GM23338 (cell line): ENCODE measurements around the gene PPP1R9B. TPM values are rescaled to one million over a fixed set of nuclear protein-coding genes. Genes with fewer than 3 reads are reported as not detected.

Experiments
- ATAC-seq: fragments of 200-7000 bp; cut with Tn5 transposase; 3 replicates; pipeline ENCODE4 v1.9.1; 2020
- DNase-seq: peaks from one replicate; pipeline ENCODE4 v3.0.0-alpha.2; 2015; ENCODE audit warnings: low spot score
- H2AFZ ChIP-seq: fragments of 200-600 bp; sonication (generic); 2 replicates; pipeline ENCODE4 v1.8.0; 2016; ENCODE audit warnings: antibody characterized with exemption, mild to moderate bottlenecking, moderate library complexity
- H3F3A ChIP-seq: fragments of 200-600 bp; sonication (generic); replicated peaks from 2 replicates; pipeline ENCODE4 v1.8.0; 2017; ENCODE audit warnings: antibody characterized with exemption, mixed run types, low read depth
- H3K27ac ChIP-seq: fragments of 200-600 bp; sonication (generic); 2 replicates; pipeline ENCODE4 v1.6.1; 2016; ENCODE audit warnings: low read depth
- H3K27me3 ChIP-seq: fragments of 200-600 bp; sonication (generic); 2 replicates; pipeline ENCODE4 v1.8.0; 2016; ENCODE audit warnings: mild to moderate bottlenecking, mixed run types, moderate library complexity; ENCODE audit not compliant: insufficient read depth
- H3K36me3 ChIP-seq: fragments of 200-600 bp; sonication (generic); 2 replicates; pipeline ENCODE4 v1.8.0; 2016; ENCODE audit warnings: mild to moderate bottlenecking; ENCODE audit not compliant: insufficient read depth
- H3K4me1 ChIP-seq: fragments of 200-600 bp; sonication (generic); 2 replicates; pipeline ENCODE4 v1.8.0; 2016; ENCODE audit warnings: mild to moderate bottlenecking, moderate library complexity; ENCODE audit not compliant: insufficient read depth
- H3K4me2 ChIP-seq: fragments of 200-600 bp; sonication (generic); 2 replicates; pipeline ENCODE4 v1.7.1; 2017; ENCODE audit warnings: mixed run types
- H3K4me3 ChIP-seq: fragments of 200-600 bp; sonication (generic); 2 replicates; pipeline ENCODE4 v1.6.1; 2016; ENCODE audit warnings: mixed run types
- H3K79me2 ChIP-seq: fragments of 200-600 bp; sonication (generic); replicated peaks from 2 replicates; pipeline ENCODE4 v1.8.0; 2017; ENCODE audit warnings: mild to moderate bottlenecking; ENCODE audit not compliant: insufficient read depth
- H3K9me2 ChIP-seq: fragments of 200-600 bp; sonication (generic); 2 replicates; pipeline ENCODE4 v1.8.0; 2017; ENCODE audit not compliant: insufficient read depth
- H4K20me1 ChIP-seq: fragments of 200-600 bp; sonication (generic); replicated peaks from 2 replicates; pipeline ENCODE4 v1.8.0; 2017; ENCODE audit warnings: mild to moderate bottlenecking; ENCODE audit not compliant: insufficient read depth
- H3K27ac Mint-ChIP-seq: 2 replicates; pipeline ENCODE4 v1.8.0; 2020; ENCODE audit warnings: inconsistent platforms, mild to moderate bottlenecking, moderate library complexity, mixed read lengths
- H3K27me3 Mint-ChIP-seq: 3 replicates; pipeline ENCODE4 v1.8.0; 2022; ENCODE audit warnings: low read depth, mild to moderate bottlenecking, moderate library complexity, mixed read lengths, inconsistent platforms; ENCODE audit not compliant: insufficient read depth, poor library complexity
- H3K36me3 Mint-ChIP-seq: 3 replicates; pipeline ENCODE4 v1.8.0; 2021; ENCODE audit warnings: low read depth, mild to moderate bottlenecking, inconsistent platforms, moderate library complexity, mixed read lengths
- H3K4me1 Mint-ChIP-seq: 3 replicates; pipeline ENCODE4 v1.8.0; 2020; ENCODE audit warnings: mild to moderate bottlenecking, inconsistent platforms, mixed read lengths
- H3K4me3 Mint-ChIP-seq: 3 replicates; pipeline ENCODE4 v1.8.0; 2021; ENCODE audit warnings: moderate library complexity, mild to moderate bottlenecking, inconsistent platforms, mixed read lengths
- H3K9me3 Mint-ChIP-seq: 3 replicates; pipeline ENCODE4 v1.8.0; 2020; ENCODE audit warnings: moderate library complexity, mild to moderate bottlenecking, inconsistent platforms, mixed read lengths
- CREB1 ChIP-seq: fragments of 250-450 bp; sonication (Bioruptor Pico); IDR thresholded peaks from 2 replicates; pipeline ENCODE4 v1.5.0; 2020; ENCODE audit warnings: low read depth, mild to moderate bottlenecking, moderate library complexity
- CTCF ChIP-seq, 2 experiments: fragments of 200-600 bp in 1 of 2; sonication (generic) in 1 of 2; conservative IDR thresholded peaks; 2 replicates each; pipeline versions ENCODE4 v1.5.1 to v1.6.1; 2016 to 2017; ENCODE audit warnings: antibody characterized with exemption in 2 of 2, low read depth in 2 of 2, mild to moderate bottlenecking in 2 of 2, moderate library complexity in 1 of 2
- ETS1 ChIP-seq: IDR thresholded peaks from 2 replicates; pipeline ENCODE4 v1.6.1; 2016; ENCODE audit warnings: antibody characterized with exemption
- EZH2 ChIP-seq: fragments of 200-600 bp; sonication (generic); IDR thresholded peaks from one replicate; pipeline ENCODE4 v1.8.0; 2017; ENCODE audit warnings: antibody characterized with exemption, mild to moderate bottlenecking, low read depth; ENCODE audit not compliant: unreplicated experiment
- EZH2phosphoT487 ChIP-seq: fragments of 200-600 bp; sonication (generic); IDR thresholded peaks from one replicate; pipeline ENCODE4 v1.8.1; 2018; ENCODE audit warnings: antibody characterized with exemption; ENCODE audit not compliant: unreplicated experiment
- JUNB ChIP-seq: IDR thresholded peaks from one replicate; pipeline ENCODE4 v1.6.1; 2016; ENCODE audit warnings: antibody characterized with exemption; ENCODE audit not compliant: unreplicated experiment
- NANOG ChIP-seq: IDR thresholded peaks from 2 replicates; pipeline ENCODE4 v1.6.1; 2016; ENCODE audit warnings: antibody characterized with exemption, borderline replicate concordance
- POLR2AphosphoS5 ChIP-seq: IDR thresholded peaks from 2 replicates; pipeline ENCODE4 v1.6.1; 2016; ENCODE audit warnings: antibody characterized with exemption, low read depth
- REST ChIP-seq: IDR thresholded peaks from one replicate; pipeline ENCODE4 v1.6.1; 2018; ENCODE audit warnings: antibody characterized with exemption; ENCODE audit not compliant: unreplicated experiment
- STAT1 ChIP-seq: IDR thresholded peaks from one replicate; pipeline ENCODE4 v1.6.1; 2016; ENCODE audit warnings: antibody characterized with exemption; ENCODE audit not compliant: unreplicated experiment
- ZNF114 ChIP-seq: fragments of 250-450 bp; sonication (Bioruptor Pico); IDR thresholded peaks from 2 replicates; pipeline ENCODE4 v1.5.0; 2020; ENCODE audit warnings: mild to moderate bottlenecking, moderate library complexity
- ZNF331 ChIP-seq: fragments of 250-450 bp; sonication (Bioruptor Pico); IDR thresholded peaks from 2 replicates; pipeline ENCODE4 v1.5.0; 2020; ENCODE audit warnings: low read depth, mild to moderate bottlenecking, moderate library complexity
- polyA plus RNA-seq: library from polyadenylated mRNA; unstranded; fragments of >200 nt; fragmentation: Nextera tagmentation; extraction: Ambion mirVana; gene quantifications from 2 replicates; pipeline ENCODE4 v1.2.1, GENCODE V29; 2016
- total RNA-seq: library from RNA; depleted of rRNA; stranded (reverse); fragments of >200 nt; shearing (Covaris generic); gene quantifications from 2 replicates; pipeline ENCODE4 v1.2.3, GENCODE V29; 2014

Gene PPP1R9B
- total and polyA plus RNA-seq, 2 experiments from 2014 or later, result 2.1 to 10.5 TPM

GRCh38 chr17:50144845-50145531 lies 5.5 kb downstream of the PPP1R9B start (continued):
- TF ChIP-seq POLR2AphosphoS5, result no peak
- TF ChIP-seq NANOG, result no peak
- TF ChIP-seq ETS1, result no peak
- no peak for TF ChIP-seq JUNB
- TF ChIP-seq STAT1, result no peak
- no peak for TF ChIP-seq CREB1
- no peak for TF ChIP-seq REST
- TF ChIP-seq CTCF (conservative IDR thresholded peaks at IDR 0.05; ENCODE audit: low read depth in 2 of 2), result no peak
- no peak for TF ChIP-seq EZH2phosphoT487

- H3K36me3 Mint-ChIP-seq, result peaks cover 37% of the 10 kb centered on the region
- no peak for TF ChIP-seq REST
- no peak for TF ChIP-seq ZNF114 (CRISPR knock-in tag)
- no peak for TF ChIP-seq CREB1
- no peak for TF ChIP-seq CTCF (conservative IDR thresholded peaks at IDR 0.05; ENCODE audit: low read depth in 2 of 2)
- TF ChIP-seq ZNF331 (CRISPR knock-in tag), result no peak
- TF ChIP-seq EZH2phosphoT487, result no peak
- no peak for TF ChIP-seq STAT1
- no peak for TF ChIP-seq JUNB
- TF ChIP-seq EZH2, result no peak
- TF ChIP-seq NANOG, result no peak
- no peak for TF ChIP-seq ETS1
- TF ChIP-seq POLR2AphosphoS5, result no peak
Observed at GRCh38 chr17:50144355-50144754, 6.1 kb downstream of the PPP1R9B start.

More at GRCh38 chr17:50144355-50144754, 6.1 kb downstream of the PPP1R9B start:
- peaks cover 21% of the 10 kb centered on the region for H3K4me1 ChIP-seq
- ATAC-seq, result no peak
- no peaks in the 10 kb centered on the region for H4K20me1 ChIP-seq
- H3K27me3 Mint-ChIP-seq, result peaks cover 28% of the 10 kb centered on the region
- no peak overlapping the region for H3K27ac Mint-ChIP-seq
- H3K4me3 Mint-ChIP-seq, result no peak overlapping the region; the same call in 2 of the 3 replicates
- no peak overlapping the region for H2AFZ ChIP-seq
- H3K79me2 ChIP-seq, result no peaks in the 10 kb centered on the region
- no peaks in the 10 kb centered on the region for H3K9me3 Mint-ChIP-seq
- no peak overlapping the region for H3K4me3 ChIP-seq
- no peaks in the 10 kb centered on the region for H3K36me3 ChIP-seq
- H3K9me2 ChIP-seq, result no peaks in the 10 kb centered on the region
- H3K4me1 Mint-ChIP-seq, result peaks cover 43% of the 10 kb centered on the region
- no peak overlapping the region for H3K4me2 ChIP-seq
- no peak overlapping the region for H3K27ac ChIP-seq
- no peak for DNase-seq
- peaks cover 17% of the 10 kb centered on the region for H3K27me3 ChIP-seq
- no peaks in the 10 kb centered on the region for H3F3A ChIP-seq
